Body of pancreas (tissue), 4 donors: Measurements from ENCODE around the gene CHSY3.

Experiments
- POLR2A ChIP-seq, 3 donors: fragments of 450-650 bp; IDR thresholded peaks; one replicate each; pipeline ENCODE4 v1.6.1; 2016; ENCODE audit warnings: antibody characterized with exemption in 3 of 3, mild to moderate bottlenecking in 2 of 3
- TF ChIP-seq, protein P1 (sequence below), 7 experiments: fragments of 450-650 bp in 4 of 7; fragments of 200-600 bp in 3 of 7; sonication (generic) in 3 of 7; IDR thresholded peaks; one replicate each; pipeline ENCODE4 v1.5.1; 2016 to 2019; ENCODE audit warnings: antibody characterized with exemption in 7 of 7

DNA sequence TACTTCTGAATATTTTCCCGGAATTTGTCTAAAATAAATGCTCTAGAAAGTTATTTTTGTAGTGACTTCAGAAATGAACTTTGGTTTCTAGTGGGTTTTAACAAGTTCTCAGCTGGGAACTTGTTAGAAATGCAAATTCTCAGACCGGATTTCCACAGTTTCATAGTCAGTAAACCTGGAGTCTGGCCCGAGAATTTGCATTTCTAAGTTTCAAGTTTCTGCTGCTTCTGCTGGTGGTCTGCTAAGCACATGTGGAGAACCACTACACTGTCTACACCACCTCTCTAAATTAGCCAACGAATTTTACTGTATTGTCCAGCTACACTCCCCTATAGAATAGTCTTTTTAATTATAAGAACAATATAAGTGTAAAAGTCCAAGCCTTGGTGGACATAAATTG, 208.0 kb downstream of the CHSY3 start:
- TF ChIP-seq POLR2A (IDR thresholded peaks at IDR 0.05), result no peak
- TF ChIP-seq, protein P1, sequence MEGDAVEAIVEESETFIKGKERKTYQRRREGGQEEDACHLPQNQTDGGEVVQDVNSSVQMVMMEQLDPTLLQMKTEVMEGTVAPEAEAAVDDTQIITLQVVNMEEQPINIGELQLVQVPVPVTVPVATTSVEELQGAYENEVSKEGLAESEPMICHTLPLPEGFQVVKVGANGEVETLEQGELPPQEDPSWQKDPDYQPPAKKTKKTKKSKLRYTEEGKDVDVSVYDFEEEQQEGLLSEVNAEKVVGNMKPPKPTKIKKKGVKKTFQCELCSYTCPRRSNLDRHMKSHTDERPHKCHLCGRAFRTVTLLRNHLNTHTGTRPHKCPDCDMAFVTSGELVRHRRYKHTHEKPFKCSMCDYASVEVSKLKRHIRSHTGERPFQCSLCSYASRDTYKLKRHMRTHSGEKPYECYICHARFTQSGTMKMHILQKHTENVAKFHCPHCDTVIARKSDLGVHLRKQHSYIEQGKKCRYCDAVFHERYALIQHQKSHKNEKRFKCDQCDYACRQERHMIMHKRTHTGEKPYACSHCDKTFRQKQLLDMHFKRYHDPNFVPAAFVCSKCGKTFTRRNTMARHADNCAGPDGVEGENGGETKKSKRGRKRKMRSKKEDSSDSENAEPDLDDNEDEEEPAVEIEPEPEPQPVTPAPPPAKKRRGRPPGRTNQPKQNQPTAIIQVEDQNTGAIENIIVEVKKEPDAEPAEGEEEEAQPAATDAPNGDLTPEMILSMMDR (IDR thresholded peaks at IDR 0.05), result no peak
